PC-9 (cell line): ENCODE data around the gene FERMT1. TPM values are rescaled to one million over a fixed set of nuclear protein-coding genes. Genes with fewer than 3 reads are reported as not detected.

ENCODE experiments used
- BruUV-seq: library from RNA; stranded (reverse); fragments of 400-500 nt; replicated peaks from 2 replicates; lab custom pipeline; 2021; lab: Mats Ljungman, UMichigan
- CTCF ChIA-PET: fragments of 300-600 bp; sonication (Branson Sonifier 250); formaldehyde crosslinking; loops from one replicate; lab custom pipeline; 2022; ENCODE audit warnings: antibody characterized with exemption; lab: Charles Lee
- POLR2A ChIA-PET: fragments of 300-600 bp; sonication (Branson Sonifier 250); formaldehyde crosslinking; loops from one replicate; lab custom pipeline; 2022; ENCODE audit warnings: antibody characterized with exemption; ENCODE audit not compliant: unreplicated experiment; lab: Charles Lee
- DNase-seq, 2 experiments: peaks; one replicate each; pipeline versions ENCODE4 v3.0.0 to v3.0.0-alpha.2; 2015 to 2022; ENCODE audit warnings: mixed read lengths in 1 of 2
- H2AFZ ChIP-seq: fragments of 200-600 bp; sonication (generic); 2 replicates; pipeline ENCODE4 v1.8.1; 2017; ENCODE audit warnings: antibody characterized with exemption
- H3F3A ChIP-seq: fragments of 200-600 bp; sonication (generic); 2 replicates; pipeline ENCODE4 v1.8.1; 2017; ENCODE audit warnings: antibody characterized with exemption, mild to moderate bottlenecking, low read depth; ENCODE audit not compliant: insufficient read depth
- H3K27ac ChIP-seq: fragments of 200-600 bp; sonication (generic); 2 replicates; pipeline ENCODE4 v1.6.1; 2016; ENCODE audit warnings: mixed run types
- H3K27me3 ChIP-seq: fragments of 200-600 bp; sonication (generic); 2 replicates; pipeline ENCODE4 v1.6.1; 2016; ENCODE audit warnings: low read depth, mixed run types; ENCODE audit not compliant: insufficient read depth
- H3K36me3 ChIP-seq: fragments of 200-600 bp; sonication (generic); 2 replicates; pipeline ENCODE4 v1.6.1; 2016; ENCODE audit warnings: low read depth, mixed run types
- H3K4me1 ChIP-seq: fragments of 200-600 bp; sonication (generic); replicated peaks from 2 replicates; pipeline ENCODE4 v1.6.1; 2016; ENCODE audit warnings: mixed run types; ENCODE audit not compliant: insufficient read depth
- H3K4me2 ChIP-seq: fragments of 200-600 bp; sonication (generic); 2 replicates; pipeline ENCODE4 v1.6.1; 2017; ENCODE audit warnings: mixed run types
- H3K4me3 ChIP-seq: fragments of 200-600 bp; sonication (generic); 2 replicates; pipeline ENCODE4 v1.6.1; 2016; ENCODE audit warnings: mixed run types
- H3K79me2 ChIP-seq: fragments of 200-600 bp; sonication (generic); 2 replicates; pipeline ENCODE4 v1.6.1; 2017; ENCODE audit warnings: low read depth, mixed run types
- H3K9me2 ChIP-seq: fragments of 200-600 bp; sonication (generic); 2 replicates; pipeline ENCODE4 v1.8.1; 2017; ENCODE audit warnings: mild to moderate bottlenecking; ENCODE audit not compliant: insufficient read depth
- H3K9me3 ChIP-seq: fragments of 200-600 bp; sonication (generic); 2 replicates; pipeline ENCODE4 v1.8.1; 2016; ENCODE audit warnings: low read depth; ENCODE audit not compliant: insufficient read depth
- H4K20me1 ChIP-seq: fragments of 200-600 bp; sonication (generic); 2 replicates; pipeline ENCODE4 v1.8.1; 2017; ENCODE audit not compliant: insufficient read depth
- CTCF ChIP-seq: fragments of 200-600 bp; sonication (generic); conservative IDR thresholded peaks from 2 replicates; pipeline ENCODE4 v1.6.1; 2017; ENCODE audit warnings: mixed run types, antibody characterized with exemption, mild to moderate bottlenecking, moderate library complexity
- EZH2 ChIP-seq: fragments of 200-600 bp; sonication (generic); IDR thresholded peaks from 2 replicates; pipeline ENCODE4 v1.8.0; 2017; ENCODE audit warnings: antibody characterized with exemption, low read depth
- intact Hi-C: fragments of 100-400 bp; cut with micrococcal nuclease; formaldehyde crosslinking; loops from one replicate; pipeline ENCODE4 v1.10.0; 2022; ENCODE audit not compliant: unreplicated experiment
- total RNA-seq: library from RNA; stranded (reverse); gene quantifications from 2 replicates; pipeline ENCODE4 v1.2.3, GENCODE V29; 2021

FERMT1 gene
- total RNA-seq, 1 experiment from 2014 or later: 20.6 TPM

- no peaks in the 10 kb centered on the region for H3K36me3 ChIP-seq
- no peaks in the 10 kb centered on the region; the same call in 1 of the 2 replicates for H3F3A ChIP-seq
- no peak for DNase-seq
- H3K4me2 ChIP-seq: no peak overlapping the region
- TF ChIP-seq EZH2 (no peak), CTCF (no peak)
- H3K27ac ChIP-seq: no peak overlapping the region
- intact Hi-C loops: no loop called here
- peaks cover 3% of the 10 kb centered on the region; the same call in 1 of the 2 replicates for H3K9me2 ChIP-seq
- CTCF ChIA-PET: no interaction called here
- H3K4me1 ChIP-seq: no peaks in the 10 kb centered on the region
- H3K27me3 ChIP-seq: no peaks in the 10 kb centered on the region
- H2AFZ ChIP-seq: no peak overlapping the region
- no peaks in the 10 kb centered on the region for H3K79me2 ChIP-seq
- H3K9me3 ChIP-seq: no peaks in the 10 kb centered on the region
- POLR2A ChIA-PET: no interaction called here
- H3K4me3 ChIP-seq: no peak overlapping the region
- BruUV-seq: no TSS peak
- no peaks in the 10 kb centered on the region for H4K20me1 ChIP-seq
Measured at GRCh38 chr20:6067763-6068318, 55.0 kb downstream of the FERMT1 start.

- POLR2A ChIA-PET: no interaction called here
- Histone ChIP-seq H3K36me3 (no peaks in the 10 kb centered on the region), H2AFZ (no peak overlapping the region), H3K4me2 (no peak overlapping the region), H3K4me1 (no peaks in the 10 kb centered on the region), H4K20me1 (no peaks in the 10 kb centered on the region), H3K27ac (no peak overlapping the region), H3K27me3 (no peaks in the 10 kb centered on the region), H3K9me3 (no peaks in the 10 kb centered on the region), H3K79me2 (no peaks in the 10 kb centered on the region), H3K4me3 (no peak overlapping the region), H3K9me2 (peaks cover 3% of the 10 kb centered on the region; the same call in 1 of the 2 replicates), H3F3A (no peaks in the 10 kb centered on the region; the same call in 1 of the 2 replicates)
- DNase-seq: no peak
- CTCF ChIA-PET: no interaction called here
- no TSS peak for BruUV-seq
- no peak for TF ChIP-seq EZH2
- intact Hi-C loops: no loop called here
Measured at GRCh38 chr20:6066582-6066981, 56.2 kb downstream of the FERMT1 start.

GRCh38 chr20:6061544-6061943 is 61.3 kb downstream of the FERMT1 start:
- Histone ChIP-seq H3F3A (peaks cover 4% of the 10 kb centered on the region; the same call in 1 of the 2 replicates), H3K27ac (no peak overlapping the region), H3K4me3 (no peak overlapping the region), H3K9me2 (peaks cover 3% of the 10 kb centered on the region; the same call in 1 of the 2 replicates), H3K9me3 (no peaks in the 10 kb centered on the region; the same call in 1 of the 2 replicates), H3K79me2 (no peaks in the 10 kb centered on the region), H2AFZ (no peak overlapping the region), H3K4me2 (no peak overlapping the region), H3K27me3 (no peaks in the 10 kb centered on the region), H3K4me1 (peaks cover 11% of the 10 kb centered on the region), H4K20me1 (no peaks in the 10 kb centered on the region), H3K36me3 (no peaks in the 10 kb centered on the region)
- no peak for DNase-seq
- ChIA-PET CTCF (no interaction called here), POLR2A (no interaction called here)
- intact Hi-C loops: no loop called here
- no TSS peak for BruUV-seq
- no peak for TF ChIP-seq EZH2
- TF ChIP-seq CTCF: no peak
